ENCODE measurements around the gene RALA. TPM values are rescaled to one million over a fixed set of nuclear protein-coding genes. Genes with fewer than 3 reads are reported as not detected.

Gene RALA
- total and polyA plus RNA-seq, 10 of the 15 experiments (the other 5 are each of a cell fraction or from before 2014, with no cell fraction given): 7.5 to 53.3 (median 23.1) TPM

GRCh38 chr7:39621261-39621660 is 2.1 kb upstream of the RALA start (continued):
- TF ChIP-seq POU2F2 (IDR thresholded peaks at IDR 0.05; ENCODE audit: borderline replicate concordance, low read depth, low read length): no peak
- no peak for TF ChIP-seq IRF4 (IDR thresholded peaks at IDR 0.05; ENCODE audit: low read depth, low read length)
- no peak for TF ChIP-seq E2F4 (IDR thresholded peaks at IDR 0.05; ENCODE audit: low read depth, low read length)
- no peak for TF ChIP-seq IKZF1 (conservative IDR thresholded peaks at IDR 0.05)

DNA sequence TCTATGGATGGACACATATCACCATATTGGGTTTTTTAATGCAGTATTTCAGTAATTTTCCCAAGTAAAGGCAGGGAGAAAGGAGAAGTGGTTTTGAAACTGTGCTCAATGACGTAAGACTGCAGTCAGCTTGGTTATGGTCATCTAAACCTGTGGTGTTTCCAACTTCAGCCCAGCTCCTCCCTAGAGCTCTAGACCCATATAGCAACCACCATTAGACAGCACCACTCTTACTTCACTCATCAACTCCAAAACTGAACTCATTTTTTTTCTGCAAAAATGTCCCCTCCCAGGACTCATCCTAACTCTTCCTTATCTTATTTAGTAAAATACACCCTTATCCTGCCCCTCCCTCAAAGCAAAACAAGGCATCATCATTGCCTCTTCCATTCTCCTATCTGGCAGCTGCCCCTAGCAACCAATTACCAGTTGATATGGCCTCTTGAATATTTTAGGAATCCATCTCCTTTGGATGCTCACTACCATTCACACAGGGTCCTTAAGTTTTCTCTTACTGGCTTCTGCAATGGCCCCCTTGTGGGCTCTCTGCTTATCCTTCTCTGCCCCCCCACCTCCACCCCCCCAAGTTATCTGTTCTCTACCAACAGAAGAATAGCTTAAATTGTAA is 1.5 kb upstream of the RALA start:
- DNase-seq (ENCODE audit: low read depth, low spot score) (no peak), FAIRE-seq (no peak), ATAC-seq (peak; percentile 51)
- no peaks in the 10 kb centered on the region for H3K36me3 ChIP-seq (ENCODE audit: control insufficient read depth in 2 of 2, insufficient read depth in 2 of 2, low read length in 1 of 2)
- no peaks in the 10 kb centered on the region for H4K20me1 ChIP-seq (ENCODE audit: control insufficient read depth, insufficient read depth)
- ChIA-PET SMC1A (ENCODE audit: uncharacterized antibody, unreplicated experiment) (interaction anchor here (0.6 to 6.9 kb wide), 25 partner anchors 8 to 124 kb away, joined by 3 to 82 read pairs (median 3); no protein-coding TSS in a partner anchor), POLR2A (interaction anchor here (0.6 to 5.0 kb wide), 10 partner anchors 10 to 124 kb away, joined by 3 to 64 read pairs (median 5); no protein-coding TSS in a partner anchor), RAD21 (ENCODE audit: unreplicated experiment) (interaction anchor here (0.9 to 6.4 kb wide), 14 partner anchors 13 to 126 kb away, joined by 3 to 75 read pairs (median 4); no protein-coding TSS in a partner anchor), CTCF (interaction anchor here (0.8 to 5.0 kb wide), 12 partner anchors 8 to 124 kb away, joined by 3 to 42 read pairs (median 8); no protein-coding TSS in a partner anchor)
- H3K27ac ChIP-seq (ENCODE audit: control insufficient read depth, insufficient read depth): peak overlapping the region; percentile 12; the same call in 1 of the 2 replicates
- 0% methylated on average over 1 of the region's 1 CpG for WGBS (ENCODE audit: insufficient coverage, insufficient replicate concordance, low lambda C conversion rate, missing lambda C conversion rate)
- no peak overlapping the region for H2AFZ ChIP-seq (ENCODE audit: control insufficient read depth, low read depth, low read length)
- no peaks in the 10 kb centered on the region for H3K27me3 ChIP-seq (replicated peaks in 1 of 2; ENCODE audit: control insufficient read depth in 2 of 2, insufficient read depth in 2 of 2, low read length in 1 of 2)
- H3K9me3 ChIP-seq (replicated peaks; ENCODE audit: control insufficient read depth, insufficient read depth, low read length): no peaks in the 10 kb centered on the region
- in situ Hi-C loops (cut with MboI) (no loop called here), intact Hi-C loops (cut with micrococcal nuclease; ENCODE audit: unreplicated experiment) (loop anchor here (2.0 kb wide), 1 partner anchor 41 kb away; no protein-coding TSS in a partner anchor)
- peak overlapping the region; percentile 88 for H3K4me3 ChIP-seq
- peak overlapping the region; percentile 86 for H3K4me2 ChIP-seq (ENCODE audit: control insufficient read depth, insufficient read depth)
- no TSS peak for BruUV-seq (replicated peaks)
- H3K4me1 ChIP-seq (ENCODE audit: control insufficient read depth, insufficient read depth, low read length): peaks cover 11% of the 10 kb centered on the region
- peaks cover 48% of the 10 kb centered on the region for H3K79me2 ChIP-seq (ENCODE audit: control insufficient read depth, insufficient read depth, low read length)
- H3K9ac ChIP-seq (ENCODE audit: control insufficient read depth, insufficient read depth, low read length): no peak overlapping the region
- TF ChIP-seq MTA2 (IDR thresholded peaks at IDR 0.05; ENCODE audit: low read depth): peak; percentile 52; the same call in 1 of the 2 replicates
- TF ChIP-seq NKRF (conservative IDR thresholded peaks at IDR 0.05): no peak
- no peak for TF ChIP-seq SMAD1 (IDR thresholded peaks at IDR 0.05; ENCODE audit: low read depth, partially characterized antibody)
- TF ChIP-seq PKNOX1 (IDR thresholded peaks at IDR 0.05): no peak
- TF ChIP-seq, protein P1, sequence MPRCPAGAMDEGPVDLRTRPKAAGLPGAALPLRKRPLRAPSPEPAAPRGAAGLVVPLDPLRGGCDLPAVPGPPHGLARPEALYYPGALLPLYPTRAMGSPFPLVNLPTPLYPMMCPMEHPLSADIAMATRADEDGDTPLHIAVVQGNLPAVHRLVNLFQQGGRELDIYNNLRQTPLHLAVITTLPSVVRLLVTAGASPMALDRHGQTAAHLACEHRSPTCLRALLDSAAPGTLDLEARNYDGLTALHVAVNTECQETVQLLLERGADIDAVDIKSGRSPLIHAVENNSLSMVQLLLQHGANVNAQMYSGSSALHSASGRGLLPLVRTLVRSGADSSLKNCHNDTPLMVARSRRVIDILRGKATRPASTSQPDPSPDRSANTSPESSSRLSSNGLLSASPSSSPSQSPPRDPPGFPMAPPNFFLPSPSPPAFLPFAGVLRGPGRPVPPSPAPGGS (IDR thresholded peaks at IDR 0.05; ENCODE audit: borderline replicate concordance, insufficient read depth, low read depth, low read length, poor library complexity, severe bottlenecking): no peak
- TF ChIP-seq POLR2AphosphoS5 (IDR thresholded peaks at IDR 0.05; ENCODE audit: low read length): peak; percentile 62; the same call in 1 of the 2 replicates
- TF ChIP-seq EZH2 (IDR thresholded peaks at IDR 0.05; ENCODE audit: borderline replicate concordance, control insufficient read depth, low read depth, low read length): no peak
- no peak for TF ChIP-seq SUZ12 (IDR thresholded peaks at IDR 0.05; ENCODE audit: unreplicated experiment)
- TF ChIP-seq ZNF384 (IDR thresholded peaks at IDR 0.05; ENCODE audit: borderline replicate concordance, low read depth, low read length): no peak
- TF ChIP-seq PBX3 (IDR thresholded peaks at IDR 0.05; ENCODE audit: insufficient replicate concordance, low read depth, low read length): no peak
